ENCODE results near the gene SNED1. TPM values are rescaled to one million over a fixed set of nuclear protein-coding genes. Genes with fewer than 3 reads are reported as not detected.

The SNED1 gene
- total and polyA plus RNA-seq, 4 donors: 0.65 to 18.1 (median 2.8) TPM

DNA sequence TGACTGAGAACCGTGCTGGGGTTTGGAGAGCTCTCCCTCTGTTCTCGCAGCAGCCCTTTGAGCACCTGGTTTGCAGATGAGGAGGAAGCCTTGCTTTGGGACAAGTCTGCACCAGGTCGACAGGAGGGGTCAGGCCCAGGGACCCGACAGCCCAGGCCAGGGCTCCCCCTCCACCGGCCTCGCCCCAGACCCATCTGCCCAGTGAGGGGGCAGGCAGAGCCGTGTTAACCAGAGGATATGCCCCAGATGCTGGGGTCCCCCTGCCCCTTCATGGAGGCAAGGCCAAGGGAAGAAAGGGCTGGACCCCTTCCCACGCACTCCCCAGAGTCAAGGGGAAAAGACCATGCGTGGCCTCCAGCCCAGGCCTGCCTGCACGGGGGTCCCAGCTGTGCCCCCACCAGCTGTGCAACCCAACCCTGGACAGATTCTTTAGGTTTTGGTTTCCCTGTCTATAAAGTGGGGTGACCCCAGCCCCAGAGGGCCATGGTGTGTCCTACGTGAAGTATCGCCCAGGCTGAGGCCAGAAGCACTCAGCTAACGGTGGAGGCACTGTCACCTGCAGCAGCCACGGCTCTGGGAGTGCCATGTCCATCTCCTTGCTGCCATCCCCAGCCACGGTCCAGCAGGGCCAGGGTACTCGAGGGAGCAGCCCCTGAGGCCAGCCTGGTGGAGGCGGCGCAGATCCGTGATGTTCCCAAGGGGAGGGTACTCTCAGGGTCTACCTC is 4.8 kb upstream of the SNED1 start:
- Histone ChIP-seq H3K36me3 (ENCODE audit: control insufficient read depth in 4 of 4, insufficient read depth in 3 of 4, low read depth in 1 of 4, low read length in 3 of 4) (no peaks in the 10 kb centered on the region), H3K9ac (ENCODE audit: low read depth in 1 of 2, low read length in 2 of 2) (no peak overlapping the region), H3K27ac (ENCODE audit: low read depth in 1 of 2, low read length in 2 of 2) (no peak overlapping the region), H3K4me3 (ENCODE audit: low read depth in 1 of 3, low read length in 3 of 3) (no peak overlapping the region), H3K4me1 (ENCODE audit: control insufficient read depth in 4 of 4, insufficient read depth in 4 of 4, low read length in 3 of 4) (peaks cover 14 to 57% (median 45%) of the 10 kb centered on the region in 4 donors), H3K27me3 (ENCODE audit: control insufficient read depth in 4 of 4, insufficient read depth in 4 of 4, low read length in 3 of 4) (no peaks in the 10 kb centered on the region), H3K9me3 (ENCODE audit: control insufficient read depth in 4 of 4, low read length in 3 of 4) (no peaks in the 10 kb centered on the region)
- DNase-seq (ENCODE audit: low spot score): no peak
- WGBS: 94% methylated on average over 19 of the region's 19 CpGs
- TF ChIP-seq, protein P1, sequence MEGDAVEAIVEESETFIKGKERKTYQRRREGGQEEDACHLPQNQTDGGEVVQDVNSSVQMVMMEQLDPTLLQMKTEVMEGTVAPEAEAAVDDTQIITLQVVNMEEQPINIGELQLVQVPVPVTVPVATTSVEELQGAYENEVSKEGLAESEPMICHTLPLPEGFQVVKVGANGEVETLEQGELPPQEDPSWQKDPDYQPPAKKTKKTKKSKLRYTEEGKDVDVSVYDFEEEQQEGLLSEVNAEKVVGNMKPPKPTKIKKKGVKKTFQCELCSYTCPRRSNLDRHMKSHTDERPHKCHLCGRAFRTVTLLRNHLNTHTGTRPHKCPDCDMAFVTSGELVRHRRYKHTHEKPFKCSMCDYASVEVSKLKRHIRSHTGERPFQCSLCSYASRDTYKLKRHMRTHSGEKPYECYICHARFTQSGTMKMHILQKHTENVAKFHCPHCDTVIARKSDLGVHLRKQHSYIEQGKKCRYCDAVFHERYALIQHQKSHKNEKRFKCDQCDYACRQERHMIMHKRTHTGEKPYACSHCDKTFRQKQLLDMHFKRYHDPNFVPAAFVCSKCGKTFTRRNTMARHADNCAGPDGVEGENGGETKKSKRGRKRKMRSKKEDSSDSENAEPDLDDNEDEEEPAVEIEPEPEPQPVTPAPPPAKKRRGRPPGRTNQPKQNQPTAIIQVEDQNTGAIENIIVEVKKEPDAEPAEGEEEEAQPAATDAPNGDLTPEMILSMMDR (IDR thresholded peaks at IDR 0.05; ENCODE audit: low read depth, low read length, missing input control): no peak
- TF ChIP-seq GABPA (IDR thresholded peaks at IDR 0.05 in 1 of 2, conservative IDR thresholded peaks at IDR 0.05 in 1 of 2) (no peak), YY1 (IDR thresholded peaks at IDR 0.05) (no peak), EGR1 (IDR thresholded peaks at IDR 0.05; ENCODE audit: low read depth in 2 of 2) (no peak), FOXA2 (IDR thresholded peaks at IDR 0.05) (no peak), RAD21 (IDR thresholded peaks at IDR 0.05) (no peak), NR2F2 (IDR thresholded peaks at IDR 0.05) (no peak), SP1 (IDR thresholded peaks at IDR 0.05) (no peak), FOXA1 (IDR thresholded peaks at IDR 0.05) (no peak), RXRA (IDR thresholded peaks at IDR 0.05) (no peak), JUND (IDR thresholded peaks at IDR 0.05) (no peak), HNF4A (conservative IDR thresholded peaks at IDR 0.05) (no peak)
- TF ChIP-seq, protein P2, sequence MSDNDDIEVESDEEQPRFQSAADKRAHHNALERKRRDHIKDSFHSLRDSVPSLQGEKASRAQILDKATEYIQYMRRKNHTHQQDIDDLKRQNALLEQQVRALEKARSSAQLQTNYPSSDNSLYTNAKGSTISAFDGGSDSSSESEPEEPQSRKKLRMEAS (IDR thresholded peaks at IDR 0.05): no peak
- TF ChIP-seq, protein P3, sequence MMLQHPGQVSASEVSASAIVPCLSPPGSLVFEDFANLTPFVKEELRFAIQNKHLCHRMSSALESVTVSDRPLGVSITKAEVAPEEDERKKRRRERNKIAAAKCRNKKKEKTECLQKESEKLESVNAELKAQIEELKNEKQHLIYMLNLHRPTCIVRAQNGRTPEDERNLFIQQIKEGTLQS (IDR thresholded peaks at IDR 0.05): no peak

DNA sequence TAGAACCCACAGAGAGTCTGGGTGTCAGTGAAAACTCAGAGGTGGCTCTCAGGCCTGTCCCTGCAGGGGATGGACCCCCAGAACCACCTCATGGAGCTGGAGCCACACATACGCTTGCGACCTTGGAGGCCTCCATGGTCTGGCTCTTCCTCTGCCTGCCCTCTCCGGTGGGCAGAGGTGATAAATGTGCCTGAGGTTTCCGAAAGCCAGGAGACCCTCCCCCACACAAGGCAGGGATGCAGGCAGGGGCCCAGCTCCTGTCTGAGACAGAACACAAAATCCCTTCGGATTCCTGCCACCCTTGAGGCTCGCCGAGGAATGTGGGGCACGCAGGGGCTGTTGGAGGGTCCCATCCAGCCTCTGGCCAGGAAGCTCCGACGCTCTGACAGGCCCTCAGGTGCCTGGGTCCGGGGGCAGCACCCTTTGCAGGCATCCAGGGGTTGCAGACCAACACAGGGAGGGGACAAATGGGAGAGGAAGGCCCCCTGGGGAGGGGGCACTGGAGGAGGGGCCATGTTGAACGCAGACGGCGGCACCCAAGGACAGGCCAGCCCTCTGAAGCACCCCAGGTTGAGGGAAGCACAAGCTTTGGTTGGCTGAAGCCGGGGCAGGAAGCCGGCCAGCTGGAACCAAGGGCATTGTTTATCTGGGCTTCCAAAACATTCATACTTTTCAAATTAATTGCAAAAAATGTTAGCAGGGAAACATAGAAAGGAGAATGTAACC is 4.1 kb upstream of the SNED1 start:
- Histone ChIP-seq H3K36me3 (ENCODE audit: control insufficient read depth in 4 of 4, insufficient read depth in 3 of 4, low read depth in 1 of 4, low read length in 3 of 4) (no peaks in the 10 kb centered on the region), H3K9ac (ENCODE audit: low read depth in 1 of 2, low read length in 2 of 2) (no peak overlapping the region), H3K9me3 (ENCODE audit: control insufficient read depth in 4 of 4, low read length in 3 of 4) (no peaks in the 10 kb centered on the region), H3K27ac (ENCODE audit: low read depth in 1 of 2, low read length in 2 of 2) (no peak overlapping the region), H3K4me3 (ENCODE audit: low read depth in 1 of 3, low read length in 3 of 3) (no peak overlapping the region), H3K4me1 (ENCODE audit: control insufficient read depth in 4 of 4, insufficient read depth in 4 of 4, low read length in 3 of 4) (peaks cover 14 to 52% (median 39%) of the 10 kb centered on the region in 4 donors), H3K27me3 (ENCODE audit: control insufficient read depth in 4 of 4, insufficient read depth in 4 of 4, low read length in 3 of 4) (no peaks in the 10 kb centered on the region)
- 73% methylated on average over 16 of the region's 16 CpGs for WGBS
- no peak for DNase-seq (ENCODE audit: low spot score)
- TF ChIP-seq, protein P4, sequence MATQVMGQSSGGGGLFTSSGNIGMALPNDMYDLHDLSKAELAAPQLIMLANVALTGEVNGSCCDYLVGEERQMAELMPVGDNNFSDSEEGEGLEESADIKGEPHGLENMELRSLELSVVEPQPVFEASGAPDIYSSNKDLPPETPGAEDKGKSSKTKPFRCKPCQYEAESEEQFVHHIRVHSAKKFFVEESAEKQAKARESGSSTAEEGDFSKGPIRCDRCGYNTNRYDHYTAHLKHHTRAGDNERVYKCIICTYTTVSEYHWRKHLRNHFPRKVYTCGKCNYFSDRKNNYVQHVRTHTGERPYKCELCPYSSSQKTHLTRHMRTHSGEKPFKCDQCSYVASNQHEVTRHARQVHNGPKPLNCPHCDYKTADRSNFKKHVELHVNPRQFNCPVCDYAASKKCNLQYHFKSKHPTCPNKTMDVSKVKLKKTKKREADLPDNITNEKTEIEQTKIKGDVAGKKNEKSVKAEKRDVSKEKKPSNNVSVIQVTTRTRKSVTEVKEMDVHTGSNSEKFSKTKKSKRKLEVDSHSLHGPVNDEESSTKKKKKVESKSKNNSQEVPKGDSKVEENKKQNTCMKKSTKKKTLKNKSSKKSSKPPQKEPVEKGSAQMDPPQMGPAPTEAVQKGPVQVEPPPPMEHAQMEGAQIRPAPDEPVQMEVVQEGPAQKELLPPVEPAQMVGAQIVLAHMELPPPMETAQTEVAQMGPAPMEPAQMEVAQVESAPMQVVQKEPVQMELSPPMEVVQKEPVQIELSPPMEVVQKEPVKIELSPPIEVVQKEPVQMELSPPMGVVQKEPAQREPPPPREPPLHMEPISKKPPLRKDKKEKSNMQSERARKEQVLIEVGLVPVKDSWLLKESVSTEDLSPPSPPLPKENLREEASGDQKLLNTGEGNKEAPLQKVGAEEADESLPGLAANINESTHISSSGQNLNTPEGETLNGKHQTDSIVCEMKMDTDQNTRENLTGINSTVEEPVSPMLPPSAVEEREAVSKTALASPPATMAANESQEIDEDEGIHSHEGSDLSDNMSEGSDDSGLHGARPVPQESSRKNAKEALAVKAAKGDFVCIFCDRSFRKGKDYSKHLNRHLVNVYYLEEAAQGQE (IDR thresholded peaks at IDR 0.05): no peak
- TF ChIP-seq GABPA (IDR thresholded peaks at IDR 0.05 in 1 of 2, conservative IDR thresholded peaks at IDR 0.05 in 1 of 2): no peak
- TF ChIP-seq, protein P5, sequence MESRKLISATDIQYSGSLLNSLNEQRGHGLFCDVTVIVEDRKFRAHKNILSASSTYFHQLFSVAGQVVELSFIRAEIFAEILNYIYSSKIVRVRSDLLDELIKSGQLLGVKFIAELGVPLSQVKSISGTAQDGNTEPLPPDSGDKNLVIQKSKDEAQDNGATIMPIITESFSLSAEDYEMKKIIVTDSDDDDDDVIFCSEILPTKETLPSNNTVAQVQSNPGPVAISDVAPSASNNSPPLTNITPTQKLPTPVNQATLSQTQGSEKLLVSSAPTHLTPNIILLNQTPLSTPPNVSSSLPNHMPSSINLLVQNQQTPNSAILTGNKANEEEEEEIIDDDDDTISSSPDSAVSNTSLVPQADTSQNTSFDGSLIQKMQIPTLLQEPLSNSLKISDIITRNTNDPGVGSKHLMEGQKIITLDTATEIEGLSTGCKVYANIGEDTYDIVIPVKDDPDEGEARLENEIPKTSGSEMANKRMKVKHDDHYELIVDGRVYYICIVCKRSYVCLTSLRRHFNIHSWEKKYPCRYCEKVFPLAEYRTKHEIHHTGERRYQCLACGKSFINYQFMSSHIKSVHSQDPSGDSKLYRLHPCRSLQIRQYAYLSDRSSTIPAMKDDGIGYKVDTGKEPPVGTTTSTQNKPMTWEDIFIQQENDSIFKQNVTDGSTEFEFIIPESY (IDR thresholded peaks at IDR 0.05): no peak
- no peak for TF ChIP-seq RXRA (IDR thresholded peaks at IDR 0.05)
- TF ChIP-seq FOXA2 (IDR thresholded peaks at IDR 0.05): no peak
- no peak for TF ChIP-seq HNF4A (conservative IDR thresholded peaks at IDR 0.05)
- no peak for TF ChIP-seq EGR1 (IDR thresholded peaks at IDR 0.05; ENCODE audit: low read depth in 2 of 2)
- TF ChIP-seq JUND (IDR thresholded peaks at IDR 0.05): no peak
- TF ChIP-seq FOXA1 (IDR thresholded peaks at IDR 0.05): no peak
- TF ChIP-seq, protein P3 (IDR thresholded peaks at IDR 0.05): no peak
